NCI-H128 (cell line): ENCODE results near the gene FBXW9.
"Not testable (repeated sequence)": the region's sequence is repeated elsewhere in the genome, so short reads cannot be mapped to it uniquely, and the experiment has no call there.

ENCODE experiments used
- DNase-seq: peaks from one replicate; lab custom pipeline; 2025; ENCODE audit not compliant: unreplicated experiment; lab: John Stamatoyannopoulos, UW

FBXW9 gene

DNA sequence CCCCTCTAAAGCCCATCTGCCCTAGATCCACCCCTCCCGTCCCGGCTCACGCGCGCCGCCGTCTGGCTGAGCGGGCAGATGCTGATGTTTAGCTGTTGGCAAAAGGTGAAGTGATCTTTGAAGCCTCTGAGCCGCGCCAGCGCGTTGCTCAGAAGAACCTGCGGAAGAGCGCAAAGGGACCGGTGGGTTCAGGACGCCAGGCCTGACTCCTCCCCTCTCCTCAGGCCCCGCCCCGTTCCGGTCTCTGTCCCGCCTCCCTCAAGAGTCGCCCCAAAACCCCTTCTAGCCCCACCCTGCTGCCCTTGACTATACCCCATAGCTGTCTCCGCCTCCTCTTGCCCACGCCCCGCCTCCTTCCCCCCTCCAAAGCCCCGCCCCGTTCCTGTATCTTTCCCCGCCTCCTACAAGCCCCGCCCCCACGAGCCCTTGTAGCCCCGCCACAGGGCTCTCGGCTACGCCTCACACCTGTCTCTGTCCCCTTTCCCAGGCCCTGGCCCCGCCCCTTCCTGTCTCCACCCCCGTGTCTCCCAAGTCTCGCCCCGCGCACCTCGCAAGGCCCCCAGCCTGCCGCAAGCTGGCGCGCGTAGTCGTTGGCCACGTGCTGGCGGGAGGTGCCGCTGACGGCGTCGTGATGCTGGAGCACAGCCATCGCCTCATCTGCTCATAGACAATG, 39.4 kb downstream of the FBXW9 start:
- DNase-seq, result no peak

DNA sequence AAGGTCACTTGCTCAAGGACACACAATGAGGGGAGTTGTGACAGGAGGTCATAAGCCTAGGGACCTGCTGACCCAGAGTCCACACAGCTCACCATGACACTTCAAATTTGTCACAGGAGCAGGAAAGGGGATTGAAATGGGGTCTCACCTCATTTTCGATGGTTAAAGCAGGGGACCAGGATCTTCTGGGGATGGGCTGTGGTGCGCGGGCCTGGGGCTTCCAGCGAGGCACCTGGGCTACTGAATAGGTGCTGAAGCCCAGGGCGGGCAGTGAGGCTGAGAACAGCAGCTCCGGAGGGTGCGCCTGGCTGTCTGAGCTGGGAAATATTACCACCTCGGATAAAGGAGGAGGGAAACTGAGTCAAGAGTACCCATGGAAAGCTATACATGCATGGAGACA, 40.9 kb downstream of the FBXW9 start:
- DNase-seq, result no peak

- no peak for DNase-seq
Observed at GRCh38 chr19:12652219-12652618, 44.2 kb downstream of the FBXW9 start.

DNA sequence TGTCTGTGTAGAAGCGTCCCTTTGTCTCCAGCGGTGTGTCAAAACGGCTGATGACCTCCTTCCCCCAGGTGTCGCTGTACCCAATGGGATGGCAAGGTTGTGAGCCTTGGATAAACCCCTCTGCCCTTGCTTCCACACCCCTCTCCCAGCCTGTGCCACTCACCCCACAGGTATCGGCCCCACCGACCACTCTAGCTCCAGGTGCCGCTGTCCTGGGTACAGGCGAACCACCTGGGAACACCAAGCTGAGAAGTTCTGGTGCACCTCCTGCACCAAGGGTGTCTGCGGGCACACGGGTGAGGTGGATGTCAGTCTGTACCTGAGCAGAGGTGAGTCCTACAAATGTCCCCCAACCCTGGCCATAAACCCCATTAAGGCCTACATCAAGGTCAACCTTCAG, 46.5 kb downstream of the FBXW9 start:
- no peak for DNase-seq

GRCh38 chr19:12648088-12648487, 48.3 kb downstream of the FBXW9 start:
- DNase-seq, result no peak

DNA sequence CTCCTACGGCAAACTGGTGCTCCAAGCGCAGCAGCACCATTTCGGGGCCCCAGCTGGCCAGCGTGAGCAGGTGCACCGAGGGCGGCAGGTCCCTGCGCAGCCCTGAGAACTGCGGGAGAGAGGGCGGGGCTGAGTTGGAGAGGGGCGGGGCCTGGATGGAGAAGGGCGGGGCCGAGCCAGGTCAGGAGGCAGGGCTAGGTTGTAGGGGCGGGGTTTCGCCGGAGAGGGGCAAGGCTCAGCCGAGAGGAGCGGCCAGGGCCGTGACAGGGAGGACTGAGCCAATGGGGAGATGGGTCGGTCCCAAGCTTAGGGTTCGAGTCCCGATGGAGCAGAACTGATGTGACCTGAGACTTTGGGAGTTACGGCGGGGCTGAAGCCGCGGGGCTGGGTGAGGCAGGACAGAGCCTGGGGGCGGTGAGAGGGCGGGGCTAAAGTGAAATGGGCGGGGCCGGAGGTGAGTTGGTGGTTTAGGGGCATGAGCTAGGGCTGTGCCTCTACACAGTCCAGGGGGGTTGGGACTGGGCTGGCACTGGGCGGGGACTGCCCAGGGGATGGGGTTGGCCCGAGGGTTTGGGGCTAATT, 48.9 kb downstream of the FBXW9 start:
- DNase-seq, result no peak

DNA sequence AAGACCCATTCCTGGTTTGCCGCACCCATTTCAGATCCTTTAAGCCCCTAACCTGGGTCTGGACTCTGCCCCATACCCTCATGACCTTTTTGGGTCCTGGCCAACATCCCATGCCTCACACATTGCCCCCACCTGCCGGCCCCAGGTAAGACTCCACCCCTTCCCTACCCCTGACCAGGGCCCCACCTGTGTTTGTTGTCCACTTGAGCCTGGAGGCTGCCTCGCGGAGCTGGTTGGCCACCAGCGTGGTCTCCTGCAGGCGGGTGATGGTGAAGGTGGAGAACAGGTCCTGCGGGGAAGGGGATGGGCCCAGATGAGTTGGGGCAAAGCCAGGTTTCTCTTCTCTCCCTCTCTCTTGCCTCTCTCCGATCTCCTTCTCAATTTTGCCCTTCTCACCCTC, 49.4 kb downstream of the FBXW9 start:
- DNase-seq, result no peak

DNA sequence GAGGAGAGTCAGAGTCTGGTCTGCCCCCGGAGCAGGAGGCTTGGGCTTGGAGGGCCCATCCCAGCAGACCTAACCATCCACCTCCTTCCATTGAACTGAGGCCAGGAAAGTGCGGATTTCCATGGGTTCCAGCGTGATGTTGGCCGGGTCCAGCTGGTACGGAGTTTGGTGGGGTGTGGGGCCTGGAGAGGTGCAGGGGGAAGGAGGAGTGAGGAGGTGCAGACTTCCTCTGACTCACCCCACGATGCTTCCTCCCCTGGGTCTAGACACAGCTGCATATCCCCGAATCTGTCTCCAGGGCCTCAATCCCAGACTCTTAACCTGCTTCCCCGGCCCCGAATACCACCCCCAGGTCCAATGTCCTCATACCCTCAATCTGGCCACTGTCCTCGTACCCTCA, 49.9 kb downstream of the FBXW9 start:
- DNase-seq, result no peak

DNA sequence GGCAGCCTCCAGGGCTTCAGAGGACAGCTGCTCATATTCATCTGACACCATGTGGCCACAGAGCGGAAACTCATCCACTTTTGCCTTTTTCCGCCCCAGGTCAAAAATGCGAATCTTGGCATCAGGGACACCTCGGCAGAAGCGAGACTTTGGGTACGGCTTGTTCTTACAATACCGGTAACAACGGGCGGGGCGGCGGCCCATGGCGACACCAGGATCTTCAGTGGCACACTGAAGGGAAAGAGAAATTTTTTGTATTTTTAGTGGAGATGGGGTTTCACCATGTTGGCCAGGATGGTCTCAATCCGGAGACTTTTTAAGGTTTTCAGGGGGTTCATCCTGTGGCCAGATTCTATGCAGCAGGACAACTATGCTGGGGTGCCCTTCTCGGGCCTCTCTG, 52.7 kb downstream of the FBXW9 start:
- not testable (repeated sequence) for DNase-seq

DNA sequence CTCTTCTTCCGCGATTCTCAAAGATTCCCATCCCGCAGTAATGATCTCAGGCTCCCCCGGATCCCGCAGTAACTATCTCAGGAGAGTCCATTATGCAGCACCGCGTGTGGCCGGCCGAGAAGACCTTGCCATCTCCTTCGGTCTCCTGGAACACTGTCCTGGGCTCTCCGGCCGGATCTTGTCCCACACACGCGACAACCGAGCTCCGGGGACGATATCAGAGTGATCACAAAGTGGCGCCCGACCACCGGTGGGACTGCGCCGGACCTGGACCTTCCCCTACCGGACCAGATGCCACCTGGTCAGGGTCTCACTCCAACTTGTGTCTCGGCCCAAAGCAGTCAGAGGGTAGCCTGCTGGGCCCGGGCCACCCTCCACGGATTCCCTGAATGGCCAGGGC, 53.9 kb downstream of the FBXW9 start:
- DNase-seq, result no peak

GRCh38 chr19:12641456-12641855, 55.0 kb downstream of the FBXW9 start:
- DNase-seq, result no peak

DNA sequence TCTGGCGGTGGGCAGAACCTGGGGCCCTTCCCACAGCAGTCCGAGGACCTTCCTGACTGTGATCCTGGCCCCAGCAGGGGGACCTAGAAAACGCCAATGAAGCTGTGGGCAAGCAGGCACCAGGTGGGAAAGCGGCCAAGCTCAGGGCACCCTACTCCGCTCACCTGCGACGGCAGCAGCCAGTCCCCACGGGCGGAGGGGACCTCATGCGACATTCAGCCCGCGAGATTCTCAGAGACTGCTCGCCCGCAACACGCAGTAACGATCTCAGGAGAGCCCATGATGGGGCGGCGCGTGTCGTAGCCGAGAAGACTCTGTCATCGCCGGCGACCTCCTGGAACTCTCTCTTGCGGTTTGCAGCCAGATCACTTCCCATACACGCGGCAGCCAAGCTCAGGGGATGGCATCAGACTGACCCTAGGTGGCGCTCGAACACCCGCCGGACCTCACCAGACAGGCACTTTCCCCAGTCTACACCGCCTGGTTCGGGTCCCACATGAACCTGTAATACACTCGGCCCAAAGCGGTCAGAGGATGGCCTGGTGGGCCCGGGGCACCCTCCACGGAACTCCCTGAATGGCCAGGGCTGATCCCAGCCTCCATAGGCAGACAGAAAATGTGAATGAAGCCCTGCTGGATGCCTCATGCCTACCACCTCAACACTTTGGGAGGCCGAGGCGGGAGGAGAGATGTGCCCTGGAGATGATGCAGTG, 56.4 kb downstream of the FBXW9 start:
- peak; percentile 76 for DNase-seq
